Hypothalamus (tissue), 51 donors: Measurements from ENCODE around the gene AMMECR1.

Experiments used
- DNase-seq, 51 donors: peaks; one replicate each; lab custom pipeline; 2025; lab: John Stamatoyannopoulos, UW

The AMMECR1 gene

DNA sequence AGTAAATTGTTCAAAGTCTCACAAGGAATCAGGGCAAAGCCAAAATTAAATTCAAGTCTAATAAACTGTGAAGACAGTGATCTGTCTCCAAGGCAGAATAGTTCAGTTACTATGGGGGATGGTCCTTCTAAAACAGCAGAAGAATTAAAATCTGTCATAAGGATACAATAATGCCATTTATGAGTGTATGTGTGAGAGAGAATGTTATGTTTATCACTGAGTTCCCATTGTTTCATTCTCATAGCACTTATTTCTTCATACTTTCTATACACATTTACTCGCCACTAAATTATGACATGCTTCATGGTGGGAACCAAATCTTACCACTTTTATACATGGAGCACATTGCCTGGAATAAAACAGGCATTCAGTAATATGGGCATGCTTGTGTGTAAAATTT, 102.5 kb downstream of the AMMECR1 start:
- DNase-seq = no peak

DNA sequence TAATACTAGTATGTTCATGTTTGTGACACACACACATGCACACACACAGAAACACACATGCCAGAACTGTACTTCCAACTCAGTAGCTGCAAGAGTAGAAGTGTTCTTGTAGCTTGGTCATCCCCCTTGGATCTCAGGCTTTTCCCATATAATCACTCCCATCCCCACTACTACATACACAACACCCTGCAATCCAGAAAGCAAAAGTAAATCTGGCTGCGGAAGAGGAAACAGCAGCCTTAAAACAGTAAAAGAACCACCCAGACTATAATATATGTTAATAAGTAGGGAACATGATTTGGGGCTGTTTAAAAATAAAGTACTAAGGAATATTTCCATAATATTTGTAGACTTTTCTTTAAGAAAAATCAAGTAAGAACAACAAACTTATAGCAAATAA, 103.2 kb downstream of the AMMECR1 start:
- no peak for DNase-seq

- no peak for DNase-seq
Measured at GRCh38 chrX:110213183-110213582, 104.7 kb downstream of the AMMECR1 start.

DNA sequence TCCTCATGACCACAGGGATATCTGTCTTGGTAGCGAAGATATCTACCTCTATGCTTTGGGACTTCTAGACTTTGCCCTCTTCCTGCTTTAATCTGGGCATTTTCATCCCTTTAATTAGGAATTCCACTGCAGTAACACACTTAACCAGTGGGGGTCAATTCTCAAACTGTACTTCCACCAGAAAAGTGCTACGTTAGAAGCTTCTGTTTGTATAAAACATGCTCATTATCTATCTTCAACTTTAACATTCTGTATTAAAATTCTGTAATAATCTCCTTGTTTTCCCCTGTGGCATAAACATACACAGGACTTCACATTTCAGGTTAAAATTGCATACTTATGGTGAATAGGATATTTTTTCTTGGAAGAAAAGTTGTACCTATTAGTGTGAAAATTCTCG, 105.6 kb downstream of the AMMECR1 start:
- no peak for DNase-seq

- no peak for DNase-seq
Measured at GRCh38 chrX:110211340-110211739, 106.5 kb downstream of the AMMECR1 start.

GRCh38 chrX:110210417-110211139, 107.3 kb downstream of the AMMECR1 start:
- no peak for DNase-seq

DNA sequence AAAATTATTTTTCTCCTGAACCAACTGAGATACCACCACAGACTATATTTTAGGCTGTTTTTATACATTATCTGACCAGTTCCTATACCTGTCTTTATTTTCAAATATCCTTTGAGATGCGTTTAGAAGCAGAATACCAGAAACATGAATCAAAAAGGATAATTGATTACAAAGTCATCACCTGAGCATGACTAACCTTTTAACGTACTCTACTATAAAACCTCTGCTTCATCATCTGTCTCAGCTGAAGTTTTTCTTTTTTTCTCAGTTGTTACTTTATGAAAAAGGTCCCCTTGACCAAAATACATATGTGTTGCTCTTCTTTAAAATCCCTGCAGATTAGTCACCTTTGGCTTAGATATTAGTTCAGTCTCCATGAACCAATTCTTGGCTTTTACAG, 109.8 kb downstream of the AMMECR1 start:
- DNase-seq = no peak

DNA sequence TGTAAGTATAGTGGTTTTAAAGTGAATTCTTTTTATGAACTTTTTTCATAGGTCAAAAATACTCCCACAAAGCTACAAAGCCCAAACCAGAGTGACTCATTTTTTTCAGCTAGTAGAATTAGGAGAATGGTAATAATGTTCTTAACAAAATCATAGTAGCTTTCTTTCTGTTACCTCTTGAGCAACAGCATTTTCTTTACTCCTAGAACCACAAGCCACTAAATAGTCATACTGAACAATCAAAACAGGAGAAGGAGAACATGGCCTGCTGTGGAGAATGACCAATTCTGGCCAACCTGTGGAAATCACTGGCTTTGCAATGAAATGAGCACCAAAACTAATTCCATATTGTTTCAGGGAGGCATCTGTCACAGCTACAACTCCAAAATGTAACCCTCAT, 112.9 kb downstream of the AMMECR1 start:
- no peak for DNase-seq

DNA sequence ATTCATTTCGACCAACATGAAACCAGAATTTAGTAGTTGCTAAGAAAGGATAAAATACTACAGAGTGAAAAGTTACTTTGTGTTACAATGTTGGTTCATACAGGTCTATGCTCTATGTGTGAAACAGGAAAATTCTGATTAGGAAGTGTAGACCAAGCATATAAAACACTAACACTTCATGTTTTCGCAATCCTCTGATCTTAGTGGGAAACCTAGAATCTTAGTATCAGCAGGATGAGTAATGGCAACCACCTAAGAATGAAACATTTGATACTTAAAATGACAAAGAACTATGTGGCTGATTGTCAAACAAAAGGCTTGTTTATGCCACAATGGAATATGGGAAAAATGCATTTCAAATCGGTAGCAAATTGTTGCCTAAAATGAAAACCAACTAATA, 116.1 kb downstream of the AMMECR1 start:
- no peak for DNase-seq

- no peak for DNase-seq
Measured at GRCh38 chrX:110194977-110195376, 122.9 kb downstream of the AMMECR1 start.

GRCh38 chrX:110192516-110192915, 125.4 kb downstream of the AMMECR1 start:
- DNase-seq = no peak

DNA sequence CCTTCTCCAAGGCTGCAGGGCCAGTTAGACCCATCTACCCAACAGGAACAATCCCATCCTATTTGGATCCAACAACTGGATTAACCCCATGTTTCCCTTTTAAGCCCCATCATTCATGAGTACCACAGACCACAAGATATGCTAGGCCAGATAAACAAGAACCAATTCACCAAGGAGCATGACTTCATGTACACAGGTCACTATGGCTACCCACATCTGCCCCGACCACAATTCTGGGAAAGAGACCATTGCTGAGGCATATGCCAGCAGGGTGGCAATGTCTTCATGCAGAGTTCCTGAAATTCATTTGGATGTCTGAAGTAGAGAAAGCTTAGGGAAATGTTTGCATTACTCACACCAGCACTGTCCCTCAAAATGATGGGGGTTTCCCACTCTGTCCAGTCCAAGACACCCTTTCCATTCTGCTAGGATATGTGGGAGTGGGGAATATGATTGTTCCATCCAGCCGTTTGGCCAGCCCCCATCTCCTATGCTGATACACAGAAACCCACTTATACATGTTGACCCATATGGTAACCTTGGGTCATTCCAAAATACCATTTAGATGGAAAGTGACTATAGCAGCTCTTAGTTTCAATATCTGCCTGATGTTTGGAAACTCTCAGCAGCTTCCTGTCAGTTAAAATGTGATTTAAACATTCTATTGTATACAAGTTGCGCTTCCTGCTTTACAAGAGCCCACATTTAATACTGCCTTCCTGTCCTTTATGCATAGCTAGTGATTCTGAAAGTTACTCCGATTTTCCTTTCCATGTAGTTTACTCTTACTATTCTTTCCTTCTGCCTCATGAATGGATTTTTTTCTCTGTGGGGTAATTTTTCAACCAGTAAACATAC, 129.0 kb downstream of the AMMECR1 start:
- no peak for DNase-seq

DNA sequence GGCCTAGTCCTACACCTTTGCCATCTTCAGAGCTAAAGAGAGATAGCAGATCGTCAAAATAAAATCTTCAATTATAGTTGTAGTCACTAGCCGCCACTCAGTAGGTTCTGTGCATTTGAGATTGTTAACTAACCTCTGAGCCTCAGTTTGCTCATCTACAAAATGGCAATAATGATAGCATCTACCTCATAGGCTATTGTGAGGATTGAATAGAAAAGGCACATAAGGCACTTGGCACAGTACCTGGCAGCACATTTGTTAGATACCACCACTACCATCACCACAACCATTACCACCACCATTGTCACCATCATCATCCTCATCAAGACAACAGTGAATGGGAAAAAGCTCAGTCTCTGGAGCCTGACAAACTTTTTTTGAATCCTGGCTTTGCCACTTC, 134.6 kb downstream of the AMMECR1 start:
- no peak for DNase-seq

DNA sequence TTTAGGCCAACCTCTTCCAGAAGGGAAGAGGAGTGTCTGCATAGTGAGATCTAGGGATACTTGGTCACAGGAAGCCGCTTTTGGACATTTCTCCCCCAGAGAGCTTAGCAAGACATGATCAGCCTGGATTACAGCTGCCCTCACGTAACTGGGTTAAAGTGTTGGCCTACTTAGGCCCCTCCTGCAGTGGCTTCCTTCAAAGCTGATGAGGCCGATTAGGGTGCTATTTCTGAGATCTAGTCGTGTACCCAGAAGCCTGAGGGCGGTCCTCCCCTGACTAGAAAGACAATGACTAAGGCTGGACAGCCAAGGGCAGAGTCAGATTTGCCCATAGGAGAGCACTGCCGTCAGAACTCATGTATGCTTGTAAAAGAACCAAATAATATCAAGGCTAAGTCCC, 135.0 kb downstream of the AMMECR1 start:
- no peak for DNase-seq

- DNase-seq = no peak
Measured at GRCh38 chrX:110182362-110182761, 135.5 kb downstream of the AMMECR1 start.

DNA sequence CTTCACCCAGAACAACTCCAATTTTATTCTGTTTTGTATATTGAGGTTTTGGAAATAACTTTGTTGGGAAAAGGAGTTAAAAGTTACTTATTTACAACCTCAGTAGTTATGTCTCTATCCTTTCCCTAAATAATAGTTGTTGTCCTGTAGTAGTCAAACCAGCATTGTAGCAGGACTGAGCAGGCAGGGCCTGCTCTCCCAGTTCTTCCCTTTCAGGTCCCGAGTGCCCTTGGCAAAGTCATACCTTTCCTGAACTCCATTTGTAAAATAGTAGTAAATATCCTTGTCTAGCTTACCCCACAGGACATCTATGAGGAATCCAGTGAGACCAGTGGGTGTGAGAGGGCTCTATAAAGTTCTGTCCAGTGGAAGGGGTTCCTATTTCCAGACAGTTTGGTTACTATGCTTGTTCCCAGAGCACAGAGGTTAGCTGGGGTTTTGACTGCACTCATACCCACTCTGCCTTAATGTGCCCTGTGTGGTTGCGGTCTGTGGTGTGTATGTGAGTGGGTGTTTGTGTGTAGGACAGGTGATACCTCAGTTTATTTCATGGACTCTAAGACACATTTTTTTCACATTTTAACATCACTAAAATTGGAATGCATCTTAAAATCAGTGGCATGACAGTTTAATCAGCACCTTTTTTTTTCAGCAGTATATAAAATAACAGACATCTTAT, 136.3 kb downstream of the AMMECR1 start:
- DNase-seq = no peak

- DNase-seq = no peak
Measured at GRCh38 chrX:110180928-110181310, 137.0 kb downstream of the AMMECR1 start.

DNA sequence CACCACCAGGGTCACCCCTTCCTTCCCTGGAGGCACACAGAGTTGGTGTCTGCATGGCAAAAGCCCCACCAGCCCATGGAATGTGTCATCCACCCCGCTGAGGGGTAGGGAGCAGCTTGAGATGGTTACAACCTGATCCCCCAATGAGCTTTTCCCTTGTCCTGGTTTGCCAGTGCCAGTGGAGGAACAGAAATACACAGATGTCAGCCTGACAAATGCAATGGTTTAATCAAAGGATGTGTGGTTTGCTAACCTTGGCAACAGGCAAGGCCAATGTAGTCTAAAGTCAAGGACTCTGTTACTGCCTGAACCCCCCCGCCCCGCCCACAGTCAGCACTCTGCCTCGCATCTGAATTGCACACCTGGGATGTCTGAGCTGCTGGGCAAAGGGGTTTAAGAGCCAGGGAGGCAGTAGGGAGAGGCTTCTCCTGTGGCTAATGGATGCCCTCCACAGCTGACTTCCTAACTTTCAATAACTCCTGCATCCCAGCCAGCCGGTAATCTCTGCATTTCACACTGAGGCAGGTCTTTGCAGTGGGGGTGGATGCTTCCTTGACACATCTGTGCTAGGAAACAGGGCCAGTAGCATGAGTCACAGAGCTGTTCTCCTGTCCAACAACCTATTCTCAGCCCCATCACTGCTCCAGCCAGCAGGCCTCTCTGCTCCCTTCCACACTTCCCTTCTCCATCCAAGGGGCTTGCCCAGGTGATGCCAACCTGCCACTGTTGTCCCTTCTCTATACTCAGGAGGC, 137.5 kb downstream of the AMMECR1 start:
- DNase-seq = peak in 1 of 51 donors; percentile 9

DNA sequence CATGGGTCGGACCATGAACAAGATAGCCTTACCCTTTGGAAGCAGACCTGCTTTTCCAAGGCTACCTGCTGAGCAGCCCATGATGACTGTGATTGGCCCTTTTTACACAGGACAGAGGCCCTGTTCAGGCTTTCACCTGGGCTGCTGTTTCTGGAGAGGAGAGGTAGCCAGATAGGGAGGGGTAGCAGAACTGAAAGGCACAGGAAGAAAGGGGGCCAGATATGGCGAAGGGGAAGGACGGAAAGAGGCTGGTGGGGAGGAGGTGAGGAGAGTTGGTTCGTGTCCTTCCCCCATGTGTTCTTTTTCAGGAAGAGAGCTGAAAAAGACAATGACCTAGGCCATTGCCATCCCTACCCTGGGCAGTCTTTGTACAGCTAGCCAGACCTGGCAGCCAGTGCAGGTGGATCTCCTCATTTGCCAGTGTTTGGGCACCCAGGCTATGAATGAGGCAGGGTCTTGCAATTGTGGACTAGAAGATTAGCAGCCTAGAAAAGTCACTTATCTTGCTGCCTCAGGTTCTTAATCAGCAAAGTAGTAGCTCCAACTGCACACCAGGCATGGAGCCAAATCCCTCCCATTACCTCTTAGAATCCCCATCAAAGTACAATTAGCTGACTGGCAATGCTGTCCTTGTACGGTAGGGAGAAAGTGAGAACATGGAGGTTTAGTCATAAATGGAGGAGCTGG, 139.6 kb downstream of the AMMECR1 start:
- no peak for DNase-seq

DNA sequence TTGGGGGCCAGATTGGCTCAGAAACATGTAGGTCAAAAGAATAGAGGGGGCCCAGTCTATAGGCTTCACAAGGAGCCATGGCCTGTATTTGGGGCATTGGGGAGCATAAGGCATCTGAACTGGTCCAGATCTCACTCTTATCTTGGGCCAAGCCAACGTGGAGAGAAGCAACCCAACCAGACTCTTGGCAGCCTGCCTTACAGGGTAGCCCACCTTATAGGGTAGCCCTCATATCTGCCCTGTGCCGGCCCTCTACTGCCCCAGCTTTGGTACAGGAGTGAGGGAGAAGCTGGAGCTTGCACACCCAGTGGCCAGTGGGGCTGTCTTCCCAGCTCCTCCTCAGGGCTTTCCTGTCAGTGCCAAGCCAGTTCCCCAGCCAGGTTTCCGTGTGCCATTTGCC, 142.2 kb downstream of the AMMECR1 start:
- DNase-seq = peak in 2 of 51 donors; percentile 3 to 7
